ENCODE data around the gene SMPD2.

Gene SMPD2

DNA sequence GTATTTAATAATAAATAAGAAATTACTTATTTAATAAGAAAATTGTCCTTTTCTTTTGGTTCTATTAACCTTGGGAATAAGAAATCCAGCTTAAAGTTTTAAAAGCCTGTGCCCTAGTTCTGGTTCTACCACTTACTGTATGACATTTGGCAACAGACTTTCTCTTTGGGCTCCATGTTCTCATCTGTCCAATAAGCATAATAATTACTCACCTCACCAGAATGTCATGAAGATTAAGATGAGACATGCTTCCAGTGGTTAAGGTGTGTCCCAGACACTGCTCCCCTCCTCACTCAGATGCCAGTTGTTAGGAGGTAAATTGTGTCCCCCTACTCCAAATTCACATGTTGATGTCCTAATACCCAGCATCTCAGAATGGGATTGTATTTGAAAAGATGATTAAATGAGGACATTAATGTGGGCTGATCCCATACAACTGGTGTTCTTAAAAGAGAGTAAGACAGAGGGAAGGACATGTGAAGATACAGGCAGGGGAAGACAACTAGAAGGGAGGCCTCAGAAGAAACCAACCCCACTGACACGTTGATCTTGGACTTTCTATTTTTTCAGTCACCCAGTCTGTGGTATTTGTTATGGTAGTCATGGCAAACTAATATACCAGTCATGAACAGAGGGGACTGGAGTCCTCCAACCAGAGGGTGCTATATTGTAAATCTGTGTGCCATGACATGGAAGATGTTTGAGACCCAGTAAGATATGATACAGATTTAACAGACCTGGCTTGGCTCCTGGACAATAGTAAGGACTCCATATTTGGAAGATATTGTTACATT is 21.4 kb downstream of the SMPD2 start:
- DNase-seq: no peak

DNA sequence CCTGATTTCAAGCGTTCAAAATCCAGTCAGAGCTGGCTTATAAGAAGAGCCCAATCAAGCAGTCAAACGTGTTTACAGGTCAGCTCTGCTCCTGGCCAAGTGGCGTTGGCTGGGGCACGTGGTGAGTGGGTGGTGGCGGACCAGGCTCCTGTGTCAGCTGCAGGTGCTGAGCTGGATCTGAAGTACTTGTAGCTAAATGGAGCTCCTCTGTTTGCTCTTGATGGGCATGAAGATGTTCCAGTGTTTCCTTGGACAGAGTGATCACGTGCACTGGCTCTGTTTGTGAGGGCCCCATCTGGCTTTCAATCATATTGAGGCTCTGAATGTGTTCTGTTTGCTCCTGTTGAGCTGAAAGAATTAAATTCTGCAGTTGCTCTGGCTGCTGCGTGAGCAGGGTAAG is 25.2 kb downstream of the SMPD2 start:
- DNase-seq: no peak

DNA sequence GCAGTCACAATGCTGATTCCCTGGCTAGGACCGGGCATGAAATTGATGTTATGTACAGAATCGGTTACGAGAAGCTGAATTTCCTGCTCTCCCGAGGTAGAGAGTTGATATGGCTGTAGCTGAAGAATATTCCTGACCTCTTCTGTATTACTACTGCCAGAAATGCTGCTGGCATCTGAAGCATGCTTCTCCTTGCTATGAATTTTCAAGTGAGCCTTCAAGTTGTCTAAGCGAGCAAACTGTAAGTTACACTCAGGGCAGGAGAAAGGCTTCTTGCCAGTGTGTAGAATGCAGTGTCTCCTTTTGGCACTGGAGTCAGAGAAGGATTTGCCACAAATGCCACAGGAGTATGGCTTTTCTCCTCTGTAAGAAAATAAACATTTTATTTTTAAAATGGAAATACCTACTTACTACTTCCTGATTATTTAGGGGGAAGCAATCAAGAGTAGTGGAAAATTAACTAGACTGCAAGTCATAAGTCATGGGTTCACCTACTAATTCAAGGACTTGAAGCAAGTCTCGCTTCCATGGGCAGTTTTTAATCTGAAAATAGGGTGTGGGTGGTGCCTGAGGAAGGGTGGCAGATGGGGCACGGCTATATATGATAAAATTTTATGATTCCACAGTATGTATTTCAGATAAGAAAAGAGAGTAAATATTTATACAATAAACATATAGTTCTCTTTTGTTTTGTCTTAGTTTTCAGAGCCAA is 25.8 kb downstream of the SMPD2 start:
- no peak for DNase-seq

DNA sequence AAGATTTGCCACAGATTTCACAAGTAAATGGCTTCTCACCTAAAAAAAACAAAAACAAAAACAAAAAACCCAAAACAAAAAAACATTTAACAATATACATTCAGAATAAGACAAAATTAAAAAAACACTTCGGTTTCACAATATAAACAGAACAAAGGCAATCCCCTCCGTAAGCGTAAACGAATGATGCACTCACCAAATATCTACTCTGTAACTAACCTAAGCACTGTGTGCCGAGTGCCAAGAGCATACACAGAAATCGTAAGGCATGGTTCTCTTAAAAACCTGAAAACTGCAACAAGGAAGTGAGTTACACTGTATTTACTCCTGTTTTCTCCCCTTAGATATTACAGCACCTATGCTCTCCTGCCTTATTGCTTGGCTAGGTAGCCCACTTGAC is 27.2 kb downstream of the SMPD2 start:
- no peak for DNase-seq

DNA sequence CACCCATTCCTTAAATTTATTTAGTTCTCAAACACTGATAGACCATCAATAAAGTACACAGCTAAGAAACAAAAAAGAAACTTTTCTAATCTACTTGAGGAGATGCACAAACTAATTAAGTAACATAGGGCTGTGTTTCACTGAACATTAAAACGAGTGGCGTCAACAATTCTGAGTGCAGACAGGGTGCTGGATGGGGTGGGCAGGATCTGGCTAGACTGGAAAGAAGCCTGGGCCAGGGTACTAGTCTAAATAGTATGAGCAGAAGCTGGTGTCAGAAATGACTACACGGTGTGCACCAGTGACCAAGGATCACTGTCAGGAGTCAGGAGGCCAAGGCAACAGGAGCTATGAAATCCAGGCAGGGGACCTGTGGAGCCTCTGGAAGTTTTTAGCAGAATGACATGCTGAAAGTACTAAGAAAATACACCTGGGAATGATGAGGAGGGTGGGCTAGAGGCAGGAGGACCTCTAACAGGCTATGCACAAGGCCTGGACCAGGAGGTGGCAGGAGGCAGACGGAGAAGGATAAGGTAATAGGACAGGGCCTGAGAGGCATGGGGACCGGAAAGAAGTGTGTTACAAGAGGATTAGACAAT is 29.2 kb downstream of the SMPD2 start:
- DNase-seq: no peak

DNA sequence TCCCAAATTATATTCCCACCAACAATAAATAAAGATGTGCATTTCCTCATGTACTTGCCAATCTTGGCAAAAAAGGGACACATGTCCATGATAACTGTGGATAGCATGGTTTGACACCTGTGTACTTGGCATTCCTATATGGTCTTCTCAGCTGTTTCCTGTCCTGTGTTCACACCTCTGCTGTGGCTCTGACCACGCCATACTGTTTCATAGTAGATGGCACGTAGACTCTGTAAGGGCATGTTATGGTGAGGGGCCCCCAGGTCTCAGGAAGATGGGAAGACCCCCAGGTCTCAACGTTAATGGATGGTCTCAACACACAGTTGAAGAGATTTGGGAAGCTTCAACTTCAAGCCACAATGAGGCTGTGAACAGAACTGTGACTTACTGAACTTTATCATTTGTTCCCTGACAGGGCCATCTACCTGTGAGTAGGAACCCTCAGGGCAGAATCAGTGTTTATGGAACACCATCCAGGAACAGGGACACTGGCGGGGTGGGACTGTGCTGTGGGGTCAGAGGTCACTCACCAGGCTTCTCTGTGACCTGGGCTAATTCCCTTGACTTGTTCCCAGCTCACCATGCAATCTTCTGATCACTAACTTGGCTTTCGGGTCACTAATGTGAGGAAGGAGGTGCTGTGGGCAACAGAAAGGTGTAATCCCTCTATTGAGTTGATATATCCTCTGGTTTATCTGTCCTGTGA is 30.7 kb downstream of the SMPD2 start:
- no peak for DNase-seq

DNA sequence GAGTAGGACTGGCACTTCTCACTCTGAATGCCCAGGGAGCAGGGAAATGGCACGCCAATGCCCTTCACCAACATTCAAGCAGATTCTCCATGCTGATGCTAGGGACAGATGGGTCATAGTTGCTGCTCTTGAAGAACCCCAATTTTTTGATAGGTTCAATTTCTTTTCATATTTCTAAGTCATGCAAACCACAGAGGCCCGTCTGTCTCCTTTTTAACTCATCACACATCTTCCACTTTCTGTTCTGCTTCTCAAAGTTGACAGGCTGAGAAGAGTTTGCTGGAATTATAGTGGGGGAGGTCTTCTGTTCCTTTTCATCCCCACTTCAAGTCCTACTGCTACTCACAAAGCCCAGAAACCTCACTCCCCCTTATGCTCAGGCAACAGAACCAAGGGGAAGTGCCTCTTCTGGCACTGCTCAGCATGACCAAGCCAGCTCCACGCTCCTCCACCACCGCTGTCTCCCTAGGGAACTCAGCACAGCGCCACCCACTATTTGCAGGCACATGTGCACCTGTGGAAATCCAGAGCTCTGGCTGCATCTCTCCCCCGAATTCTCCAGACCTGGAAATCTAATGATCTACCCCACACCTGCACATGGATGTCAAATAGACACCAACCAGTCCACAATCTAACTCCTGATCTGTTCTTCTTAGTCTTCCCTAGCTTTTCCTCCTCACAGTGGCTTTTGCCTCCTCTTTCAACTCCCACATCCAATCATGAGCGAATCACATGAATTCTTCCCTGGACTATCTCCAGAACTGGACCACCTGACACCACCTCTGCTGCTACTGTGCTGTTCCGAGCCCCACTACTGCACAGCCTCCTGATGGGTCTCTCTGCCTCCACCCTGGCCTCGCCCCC is 31.8 kb downstream of the SMPD2 start:
- no peak for DNase-seq

DNA sequence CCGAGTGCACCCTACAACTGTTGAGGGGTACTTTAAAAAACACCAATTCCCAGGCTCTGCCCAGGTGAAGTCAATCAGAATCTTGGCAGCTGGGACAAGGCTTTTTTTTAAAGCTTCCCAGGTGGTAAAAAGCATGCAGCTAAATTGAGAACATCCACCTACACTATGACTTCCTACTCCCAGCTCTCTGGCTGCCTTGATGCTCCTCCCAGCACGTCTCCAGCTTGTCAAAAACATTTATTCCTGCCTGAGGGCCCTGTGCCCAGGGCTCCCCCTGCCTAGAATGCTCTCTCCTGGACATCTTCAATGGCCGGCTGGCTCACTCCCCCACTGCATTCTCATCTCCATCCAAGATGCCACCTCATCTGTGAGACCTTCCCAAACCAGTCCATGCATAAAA is 32.6 kb downstream of the SMPD2 start:
- no peak for DNase-seq

DNA sequence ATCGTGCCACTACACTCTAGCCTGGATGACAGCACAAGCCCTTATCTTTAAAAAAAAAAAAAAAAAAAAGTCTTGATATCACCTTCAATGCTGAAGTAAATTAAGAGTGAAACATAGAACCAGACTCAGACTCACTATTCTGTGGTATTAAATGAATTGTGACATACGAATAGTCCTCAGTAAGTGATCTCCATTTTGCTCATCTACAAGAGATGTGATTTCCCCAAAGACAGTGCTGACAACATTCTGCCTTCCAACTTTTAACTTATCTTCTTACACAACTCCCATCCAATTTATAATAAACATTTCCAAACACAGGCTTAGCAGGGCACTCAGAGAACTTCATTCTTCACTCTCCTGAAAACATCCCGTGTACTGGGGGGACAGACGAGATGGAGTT is 34.5 kb downstream of the SMPD2 start:
- no peak for DNase-seq

DNA sequence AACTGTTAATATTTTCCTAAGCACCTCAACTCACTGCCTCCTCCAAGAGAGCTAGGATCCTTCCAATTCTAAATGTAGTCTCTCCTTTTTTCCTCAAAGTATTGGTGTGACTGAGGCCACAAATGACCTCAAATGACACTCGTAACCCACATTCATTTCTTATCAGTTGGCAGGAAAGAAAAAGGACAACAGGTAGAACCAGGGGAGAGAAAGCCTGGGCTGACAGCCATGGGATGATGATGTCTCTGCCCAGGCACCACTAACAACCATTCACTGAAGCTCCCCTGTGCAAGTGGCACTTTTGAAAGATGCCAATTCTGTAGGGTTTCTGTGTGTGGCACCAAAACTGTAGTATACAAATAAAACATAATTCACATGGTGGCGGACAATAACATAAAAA is 35.1 kb downstream of the SMPD2 start:
- DNase-seq: no peak

DNA sequence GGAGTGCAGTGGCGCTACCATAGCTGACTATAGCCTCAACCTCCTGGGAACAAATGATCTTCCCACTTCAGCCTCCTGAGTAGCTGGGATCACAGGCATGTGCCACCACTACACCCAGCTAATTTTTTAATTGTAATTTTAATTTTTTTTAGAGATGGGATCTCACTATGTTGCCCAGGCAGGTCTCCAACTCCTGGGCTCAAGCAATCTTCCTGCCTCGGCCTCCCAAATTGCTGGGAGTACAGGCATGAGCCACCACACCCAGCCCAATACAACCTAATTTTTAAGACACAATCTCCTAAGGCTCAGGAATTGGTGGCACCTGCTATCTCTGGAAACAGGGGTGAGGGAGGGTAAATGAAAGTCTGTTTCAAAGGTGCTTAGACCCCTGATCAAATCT is 36.7 kb downstream of the SMPD2 start:
- no peak for DNase-seq

DNA sequence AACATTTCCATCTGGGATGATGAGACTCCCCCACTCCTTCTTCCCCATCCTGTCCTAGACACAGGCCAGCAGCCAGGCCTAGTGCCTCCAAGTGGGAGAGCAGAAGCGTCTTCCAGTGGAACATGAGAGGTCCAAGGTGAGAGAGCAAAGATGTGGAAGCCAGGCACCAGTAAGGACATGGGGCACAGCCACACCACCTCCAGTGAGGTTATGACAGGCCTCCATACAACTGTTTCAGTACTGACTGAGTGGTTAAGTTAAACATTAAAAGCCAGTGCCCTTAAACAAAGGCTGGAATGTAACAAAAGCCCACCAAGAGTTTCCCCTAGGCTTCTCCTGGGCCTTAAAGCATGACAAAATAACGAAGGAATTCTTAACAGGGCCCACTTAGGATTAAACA is 37.2 kb downstream of the SMPD2 start:
- DNase-seq: no peak

DNA sequence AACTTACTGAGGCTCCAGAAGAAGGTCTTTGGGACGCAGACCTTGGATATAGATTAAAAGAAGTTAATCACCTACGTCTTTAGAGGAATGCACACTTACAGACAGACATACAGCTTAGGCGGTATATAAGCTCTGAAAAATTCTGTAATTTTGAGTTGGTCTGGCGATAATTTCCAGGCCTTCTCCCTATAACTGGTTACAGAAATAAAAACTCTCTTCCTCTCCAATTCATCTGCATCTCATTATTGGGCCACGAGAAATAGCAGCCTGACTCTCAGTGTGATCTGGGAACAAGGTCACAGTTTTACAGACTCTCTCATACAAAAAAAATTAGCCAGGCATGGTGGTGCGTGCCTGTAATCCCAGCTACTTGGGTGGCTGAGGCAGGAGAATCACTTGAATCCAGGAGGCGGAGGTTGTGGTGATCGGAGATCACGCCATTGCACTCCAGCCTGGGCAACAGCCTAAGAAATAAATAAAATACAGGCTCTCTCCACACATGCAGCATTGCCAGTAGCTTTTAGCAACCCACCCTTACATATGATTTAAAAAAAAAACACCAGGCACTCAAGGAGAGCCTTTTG is 37.8 kb downstream of the SMPD2 start:
- no peak for DNase-seq

DNA sequence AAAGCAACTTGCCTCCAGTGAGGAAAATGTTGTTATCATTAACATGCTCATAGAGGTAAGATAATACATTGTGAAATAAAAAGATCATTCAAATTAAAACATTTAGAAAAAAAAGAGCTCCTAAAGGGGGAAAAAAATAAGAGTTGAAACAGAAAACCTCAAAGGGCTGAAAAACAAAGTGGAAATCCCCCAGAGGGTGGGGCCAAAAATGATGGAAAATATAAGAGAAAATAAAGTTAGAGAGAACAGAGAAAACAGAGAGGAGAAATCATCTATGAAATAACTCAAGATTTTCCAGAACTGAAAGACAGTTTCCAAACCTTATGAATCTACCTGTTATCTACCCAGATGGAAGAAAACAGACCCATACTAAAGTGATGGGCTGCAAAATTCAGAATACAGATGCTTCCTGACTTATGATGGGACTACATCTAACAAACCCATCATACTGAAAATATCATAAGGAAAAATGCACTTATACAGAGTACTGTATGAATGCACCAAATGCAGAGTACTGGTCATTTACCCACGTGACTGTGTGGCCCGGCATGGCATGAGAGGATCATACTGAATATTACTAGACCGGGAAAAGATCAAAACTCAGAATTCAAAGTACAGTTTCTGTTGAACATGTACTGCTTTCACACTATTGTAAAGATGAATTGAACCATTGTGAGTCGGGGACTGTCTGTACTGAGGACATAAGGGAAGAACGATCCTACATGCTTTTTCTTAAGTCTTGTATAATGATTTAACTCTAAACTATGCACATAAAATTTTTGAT is 38.5 kb downstream of the SMPD2 start:
- DNase-seq: no peak

DNA sequence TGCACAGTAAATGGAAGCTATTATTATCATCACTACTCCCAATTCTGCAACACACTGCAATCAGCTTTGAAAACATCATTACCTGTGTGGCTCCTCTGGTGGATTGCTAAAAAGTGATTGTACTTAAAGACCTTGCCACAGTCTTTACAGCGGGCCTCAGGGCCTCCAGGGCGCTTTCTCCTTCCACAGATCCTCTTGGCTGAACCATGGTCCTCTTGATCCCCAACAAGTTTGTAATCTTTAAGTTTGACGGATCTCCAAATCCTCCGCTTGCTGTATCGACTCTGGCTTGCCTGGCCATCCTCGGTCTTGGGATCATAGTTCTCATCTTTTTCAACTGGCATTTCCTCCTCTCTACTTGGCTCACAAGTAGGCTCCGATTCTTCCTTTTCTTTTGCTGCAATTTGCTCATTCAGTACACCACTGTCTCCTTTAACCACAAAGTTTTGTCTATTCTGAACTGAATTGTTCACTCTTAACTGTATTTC is 40.5 kb downstream of the SMPD2 start:
- no peak for DNase-seq

DNA sequence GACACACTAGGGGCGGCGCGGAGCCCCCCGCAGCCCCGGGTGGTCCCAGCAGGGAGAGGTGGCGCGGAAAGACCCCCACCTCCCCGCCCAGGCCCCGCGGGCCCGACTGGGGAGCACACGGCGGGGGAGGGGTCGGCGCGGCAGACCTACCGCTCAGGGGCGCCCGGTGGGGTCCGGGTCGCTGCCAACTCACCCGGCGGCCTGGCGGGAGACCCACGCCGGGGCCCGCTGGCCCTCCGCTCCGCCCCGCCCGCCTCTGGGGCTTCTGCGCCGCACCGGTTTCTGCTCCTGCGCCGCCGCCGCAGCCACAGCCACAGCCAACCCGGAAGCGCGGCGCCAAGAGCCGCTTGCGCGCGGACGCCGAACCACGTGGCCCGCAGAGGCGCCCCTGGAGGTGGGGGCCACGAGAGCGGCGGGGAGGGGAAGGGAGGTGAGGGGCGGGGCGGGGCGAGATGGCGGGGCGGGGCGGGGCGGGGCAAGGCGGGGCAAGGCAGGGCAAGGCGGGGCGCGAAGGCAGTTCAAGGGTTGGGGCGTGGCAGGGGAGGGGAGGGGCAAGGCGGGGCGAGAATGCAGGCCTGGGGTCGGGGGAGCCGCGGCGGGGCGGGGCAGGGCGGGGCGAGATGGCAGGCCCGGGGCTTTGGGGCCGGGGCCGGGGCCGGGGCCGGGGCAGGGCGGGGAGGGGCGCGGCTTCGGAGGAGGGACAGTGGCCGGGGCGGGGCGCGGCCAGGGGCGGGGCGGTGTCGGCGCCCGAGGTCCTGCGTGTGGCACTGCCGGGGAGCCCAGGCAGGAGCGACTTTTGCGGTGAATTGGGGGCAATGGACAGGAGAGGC is 42.6 kb downstream of the SMPD2 start, which contains the start of gene ZBTB24:
TSS of gene ZBTB24 (minus strand) at position 315 of the 830 bp plus-strand sequence. CDS start 1,193 bp downstream, outside the sequence.
- peak; percentile 92 for DNase-seq

DNA sequence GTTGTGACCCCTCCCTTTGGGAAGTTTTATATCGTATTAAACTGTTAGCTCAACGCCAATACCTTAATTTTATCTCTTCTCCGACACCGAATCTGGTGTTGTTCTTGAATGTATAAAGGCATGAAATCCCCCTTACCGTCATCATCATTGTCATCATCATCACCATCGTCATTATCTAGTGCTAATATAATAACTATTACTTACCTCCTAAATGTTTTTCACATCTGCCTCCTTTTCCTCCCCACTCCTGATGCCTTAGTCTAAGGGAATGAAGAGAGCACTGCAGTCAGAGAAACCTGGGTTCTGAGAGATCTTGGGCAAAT is 43.2 kb downstream of the SMPD2 start:
- no peak for DNase-seq

DNA sequence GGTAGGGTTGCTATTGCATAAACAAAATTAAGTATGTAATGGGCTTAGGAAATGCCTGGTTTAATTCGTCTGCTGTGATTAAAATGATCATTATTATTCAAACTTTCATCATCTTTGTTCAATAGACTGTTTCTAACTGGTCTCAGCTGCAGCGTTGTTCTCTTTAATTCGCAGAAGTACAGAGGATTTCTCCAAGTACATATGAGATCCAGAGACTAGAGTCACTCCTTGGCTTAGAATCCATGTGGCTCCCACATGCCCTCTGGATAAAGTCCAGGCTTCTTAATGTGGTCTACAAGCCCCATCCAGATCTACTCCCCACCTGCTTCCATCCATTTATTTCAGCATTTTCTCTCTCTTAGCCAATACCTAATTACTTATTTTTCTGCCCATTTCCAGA is 43.6 kb downstream of the SMPD2 start:
- DNase-seq: no peak

DNA sequence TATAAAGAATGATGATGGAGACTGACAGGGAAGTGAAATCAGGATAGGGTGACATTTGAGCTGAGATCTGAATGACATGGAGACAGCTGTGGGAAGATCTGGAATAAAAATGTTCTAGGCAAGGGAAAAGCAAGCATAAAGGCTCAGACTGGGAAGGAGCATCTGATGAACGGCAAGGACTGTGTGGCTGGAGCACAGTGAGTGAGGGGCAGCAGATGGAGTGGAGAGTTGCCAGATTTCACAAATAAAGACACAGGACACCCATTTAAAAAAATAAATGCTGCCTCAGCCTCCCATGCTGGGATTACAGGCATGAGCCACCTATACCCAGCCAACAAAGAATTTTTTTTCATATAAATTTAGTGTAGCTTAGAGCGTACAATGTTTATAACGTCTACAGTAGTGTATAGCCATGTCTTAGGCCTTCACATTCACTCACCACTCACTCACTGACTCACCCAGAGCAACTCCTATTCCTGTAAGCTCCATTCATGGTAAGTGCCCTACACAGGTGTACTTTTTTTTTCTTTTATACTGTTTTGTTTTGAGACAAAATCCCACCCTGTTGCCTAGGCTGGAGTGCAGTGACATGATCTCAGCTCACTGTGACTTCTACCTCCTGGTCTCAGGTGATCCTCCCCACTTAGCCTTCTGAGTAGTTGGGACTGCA is 44.9 kb downstream of the SMPD2 start:
- no peak for DNase-seq

DNA sequence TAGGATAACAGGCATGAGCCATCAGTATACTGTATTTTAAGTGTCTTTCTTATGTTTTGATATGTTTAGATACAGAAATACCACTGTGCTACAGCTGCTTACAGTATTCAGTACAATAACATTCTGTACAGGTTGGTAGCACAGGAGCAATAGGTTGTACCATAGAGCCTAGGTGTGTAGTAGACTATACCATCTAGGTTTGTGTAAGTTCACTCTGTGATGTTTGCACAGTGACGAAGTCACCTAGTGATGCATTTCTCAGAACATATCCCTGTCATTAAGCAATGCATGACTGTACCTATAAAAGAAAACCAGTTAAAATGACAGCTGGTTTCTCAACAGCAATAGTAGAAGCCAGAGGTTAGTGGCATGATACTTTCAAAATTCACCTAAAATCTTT is 45.5 kb downstream of the SMPD2 start:
- DNase-seq: no peak

All from CD4-positive, alpha-beta T cell treated with Interferon gamma for 1 hour (primary cell).